GM12892 (cell line): ENCODE results near the gene MAGEH1. TPM values are rescaled to one million over a fixed set of nuclear protein-coding genes. Genes with fewer than 3 reads are reported as not detected.
"Not testable (repeated sequence)": the region's sequence is repeated elsewhere in the genome, so short reads cannot be mapped to it uniquely, and the experiment has no call there.

Source experiments
- DNase-seq: peaks from one replicate; pipeline ENCODE4 v3.0.0; 2011; ENCODE audit not compliant: insufficient read length
- FAIRE-seq: peaks from 2 replicates; lab custom pipeline; 2011; peaks lifted over from hg19 to GRCh38; lab: Jason Lieb, UNC
- POLR2A ChIP-seq: IDR thresholded peaks from 2 replicates; pipeline ENCODE4 v1.6.1; 2011; ENCODE audit warnings: low read depth, low read length, control low read depth
- POLR2AphosphoS5 ChIP-seq: IDR thresholded peaks from 2 replicates; pipeline ENCODE4 v1.6.1; 2011; ENCODE audit warnings: low read depth, low read length, control low read depth
- TAF1 ChIP-seq: IDR thresholded peaks from 2 replicates; pipeline ENCODE4 v1.6.1; 2011; ENCODE audit warnings: low read depth, mild to moderate bottlenecking, control low read depth, low read length, borderline replicate concordance
- polyA plus RNA-seq: library from polyadenylated mRNA; unstranded; fragments of >200 nt; gene quantifications from one replicate; pipeline ENCODE4 v1.2.1, GENCODE V29; 2012; ENCODE audit warnings: missing spikeins, inconsistent platforms; ENCODE audit not compliant: missing spikeins

Gene MAGEH1
- polyA plus RNA-seq, result 21.3 TPM

GRCh38 chrX:55451990-55452832, at the start of gene MAGEH1:
MAGEH1 (plus strand) TSS chrX:55452127; CDS start chrX:55452375, 248 bp downstream.
- TF ChIP-seq TAF1, result no peak
- peak; percentile 40; the same call in 1 of the 2 replicates for TF ChIP-seq POLR2A
- 0 out of 2 replicates have a peak, but pooled peaks have one; percentile 28 for TF ChIP-seq POLR2AphosphoS5
- FAIRE-seq, result peak; percentile 86
- peak; percentile 37 for DNase-seq

GRCh38 chrX:55427079-55427478, 24.8 kb upstream of the MAGEH1 start:
- DNase-seq, FAIRE-seq: not testable (repeated sequence)

- not testable (repeated sequence) for FAIRE-seq
Measured at GRCh38 chrX:55443468-55443867, 8.5 kb upstream of the MAGEH1 start.

GRCh38 chrX:55450259-55450658, 1.7 kb upstream of the MAGEH1 start:
- DNase-seq, result no peak
- no peak for FAIRE-seq
- TF ChIP-seq POLR2AphosphoS5 (no peak), POLR2A (no peak), TAF1 (no peak)

More at GRCh38 chrX:55443468-55443867, 8.5 kb upstream of the MAGEH1 start:
- DNase-seq, result not testable (repeated sequence)

- no peak for FAIRE-seq
Measured at GRCh38 chrX:55451141-55451540, 786 bp upstream of the MAGEH1 start.

GRCh38 chrX:55451626-55451989, 319 bp upstream of the MAGEH1 start:
- no peak for DNase-seq
- TF ChIP-seq POLR2AphosphoS5 (no peak), POLR2A (no peak), TAF1 (no peak)
- FAIRE-seq, result no peak

More at GRCh38 chrX:55451141-55451540, 786 bp upstream of the MAGEH1 start:
- DNase-seq, result no peak
- no peak for TF ChIP-seq POLR2A
- no peak for TF ChIP-seq POLR2AphosphoS5
- TF ChIP-seq TAF1, result no peak

GRCh38 chrX:55452833-55453124, 852 bp downstream of the MAGEH1 start:
- DNase-seq, result no peak
- no peak for TF ChIP-seq POLR2A
- TF ChIP-seq TAF1, result no peak
- TF ChIP-seq POLR2AphosphoS5, result no peak
- FAIRE-seq, result peak; percentile 57

- not testable (repeated sequence) for DNase-seq, FAIRE-seq
Measured at GRCh38 chrX:55455708-55456107, 3.8 kb downstream of the MAGEH1 start.

GRCh38 chrX:55459426-55459825, 7.5 kb downstream of the MAGEH1 start:
- not testable (repeated sequence) for FAIRE-seq, DNase-seq

GRCh38 chrX:55459926-55460325, 8.0 kb downstream of the MAGEH1 start:
- not testable (repeated sequence) for FAIRE-seq, DNase-seq

- peak; percentile 73 for FAIRE-seq
Measured at GRCh38 chrX:55464050-55464449, 12.1 kb downstream of the MAGEH1 start.

GRCh38 chrX:55465108-55465507, 13.2 kb downstream of the MAGEH1 start:
- DNase-seq, FAIRE-seq: not testable (repeated sequence)

More at GRCh38 chrX:55464050-55464449, 12.1 kb downstream of the MAGEH1 start:
- not testable (repeated sequence) for DNase-seq

GRCh38 chrX:55465791-55466190, 13.9 kb downstream of the MAGEH1 start:
- peak; percentile 65 for FAIRE-seq

GRCh38 chrX:55479956-55480355, 28.0 kb downstream of the MAGEH1 start:
- DNase-seq, FAIRE-seq: not testable (repeated sequence)

More at GRCh38 chrX:55465791-55466190, 13.9 kb downstream of the MAGEH1 start:
- not testable (repeated sequence) for DNase-seq
